Karpas-422 (cell line): Measurements from ENCODE around the gene KRTAP12-3. TPM values are rescaled to one million over a fixed set of nuclear protein-coding genes. Genes with fewer than 3 reads are reported as not detected.

Experiments
- DNase-seq: peaks from one replicate; pipeline ENCODE4 v3.0.0-alpha.2; 2015
- H2AFZ ChIP-seq: fragments of 200-600 bp; sonication (generic); 2 replicates; pipeline ENCODE4 v1.6.1; 2014; ENCODE audit warnings: antibody characterized with exemption, low read length, mixed read lengths
- H3K27ac ChIP-seq: fragments of 200-600 bp; sonication (generic); 2 replicates; pipeline ENCODE4 v1.5.1; 2014; ENCODE audit warnings: mild to moderate bottlenecking, low read length, moderate library complexity
- H3K27me3 ChIP-seq: fragments of 200-600 bp; sonication (generic); 2 replicates; pipeline ENCODE4 v1.6.1; 2014; ENCODE audit warnings: low read length, mixed read lengths
- H3K36me3 ChIP-seq: fragments of 200-600 bp; sonication (generic); 2 replicates; pipeline ENCODE4 v1.6.1; 2014; ENCODE audit warnings: low read length, mixed read lengths; ENCODE audit not compliant: insufficient read depth
- H3K4me1 ChIP-seq: fragments of 200-600 bp; sonication (generic); 2 replicates; pipeline ENCODE4 v1.6.1; 2014; ENCODE audit warnings: mild to moderate bottlenecking, low read length, mixed read lengths
- H3K4me2 ChIP-seq: fragments of 200-600 bp; sonication (generic); 2 replicates; pipeline ENCODE4 v1.6.1; 2014; ENCODE audit warnings: low read length, low read depth, mild to moderate bottlenecking; ENCODE audit not compliant: poor library complexity, severe bottlenecking
- H3K4me3 ChIP-seq: fragments of 200-600 bp; sonication (generic); 2 replicates; pipeline ENCODE4 v1.5.1; 2014; ENCODE audit warnings: mild to moderate bottlenecking, antibody characterized with exemption, low read length, mixed read lengths
- H3K79me2 ChIP-seq: fragments of 200-600 bp; sonication (generic); 2 replicates; pipeline ENCODE4 v1.6.1; 2014; ENCODE audit warnings: mild to moderate bottlenecking, low read length, mixed read lengths
- H3K9ac ChIP-seq: fragments of 200-600 bp; sonication (generic); 2 replicates; pipeline ENCODE4 v1.6.0; 2014; ENCODE audit warnings: low read length
- H3K9me2 ChIP-seq: fragments of 200-600 bp; sonication (generic), shearing (Covaris generic); replicated peaks from 2 replicates; pipeline ENCODE4 v1.6.0; 2014; ENCODE audit warnings: mild to moderate bottlenecking, low read length, moderate library complexity; ENCODE audit not compliant: insufficient read depth
- H3K9me3 ChIP-seq: fragments of 300-700, 200-600 bp; sonication (generic); 2 replicates; pipeline ENCODE4 v1.6.1; 2014; ENCODE audit warnings: low read length, mixed read lengths
- H4K20me1 ChIP-seq: fragments of 200-600 bp; sonication (generic); 2 replicates; pipeline ENCODE4 v1.6.1; 2014; ENCODE audit warnings: mild to moderate bottlenecking, antibody characterized with exemption, low read length, low read depth; ENCODE audit not compliant: insufficient read depth
- total RNA-seq: library from RNA; depleted of rRNA; stranded (reverse); fragments of >200 nt; shearing (Covaris generic); gene quantifications from 2 replicates; pipeline ENCODE4 v1.2.3, GENCODE V29; 2014; ENCODE audit warnings: low replicate concordance

KRTAP12-3 gene
- total RNA-seq, 1 experiment from 2014 or later: not detected

DNA sequence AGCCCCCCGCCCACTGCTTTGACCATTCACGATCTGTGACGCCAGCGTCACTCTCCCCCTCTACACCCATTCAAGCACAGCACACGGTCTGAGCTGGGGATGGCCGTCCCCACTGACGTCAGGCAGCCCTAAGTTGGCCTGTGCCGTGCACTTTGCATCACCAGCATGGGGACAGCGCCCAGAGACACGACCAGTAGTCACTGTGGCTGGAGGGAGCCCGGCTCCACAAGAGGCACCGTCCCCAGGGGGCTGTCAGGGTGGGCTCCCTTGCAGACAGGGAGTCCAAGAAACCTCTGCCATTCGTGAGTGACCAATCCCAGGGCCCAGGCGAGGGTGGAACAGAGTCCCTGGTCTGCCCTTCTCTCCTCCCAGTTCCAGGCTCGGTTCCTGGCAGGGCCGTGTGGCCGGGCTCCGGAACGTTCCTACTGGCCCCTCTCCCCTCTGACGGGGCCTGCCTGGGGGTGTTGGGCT, 43.5 kb upstream of the KRTAP12-3 start:
- Histone ChIP-seq H3K9me2 (no peaks in the 10 kb centered on the region), H3K9me3 (no peaks in the 10 kb centered on the region; the same call in 1 of the 2 replicates), H2AFZ (no peak overlapping the region), H3K36me3 (no peaks in the 10 kb centered on the region), H3K27me3 (no peaks in the 10 kb centered on the region), H3K27ac (no peak overlapping the region), H3K4me2 (no peak overlapping the region), H3K4me3 (no peak overlapping the region), H3K9ac (no peak overlapping the region), H3K4me1 (peaks cover 7% of the 10 kb centered on the region), H3K79me2 (no peaks in the 10 kb centered on the region), H4K20me1 (no peaks in the 10 kb centered on the region)
- no peak for DNase-seq

DNA sequence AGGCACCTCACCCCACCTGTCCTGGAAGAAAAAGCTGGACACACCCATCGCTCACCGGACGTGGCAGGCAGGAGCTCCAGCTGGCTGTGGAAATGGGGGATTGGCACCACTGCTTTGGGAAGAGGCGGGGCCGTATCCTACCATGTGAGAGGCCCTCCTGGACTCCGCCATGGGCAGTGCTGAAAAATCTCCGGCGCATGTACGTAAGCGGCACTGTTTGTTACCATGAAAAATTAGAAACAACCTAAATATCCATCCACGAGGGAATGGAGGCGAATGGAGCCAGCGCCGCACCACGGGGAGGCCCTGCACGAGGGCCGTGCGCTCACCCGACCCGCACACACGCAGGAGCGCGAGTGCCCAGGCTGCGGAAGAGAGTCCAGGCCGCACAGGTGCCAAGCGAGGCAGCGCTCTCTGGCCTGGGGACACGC, 42.8 kb upstream of the KRTAP12-3 start:
- Histone ChIP-seq H3K79me2 (no peaks in the 10 kb centered on the region), H3K9me3 (no peaks in the 10 kb centered on the region; the same call in 1 of the 2 replicates), H3K9ac (no peak overlapping the region), H3K4me1 (peaks cover 7% of the 10 kb centered on the region), H4K20me1 (no peaks in the 10 kb centered on the region), H3K4me2 (no peak overlapping the region), H3K9me2 (no peaks in the 10 kb centered on the region), H3K4me3 (no peak overlapping the region), H3K27ac (no peak overlapping the region), H3K36me3 (no peaks in the 10 kb centered on the region), H3K27me3 (no peaks in the 10 kb centered on the region), H2AFZ (no peak overlapping the region)
- no peak for DNase-seq

DNA sequence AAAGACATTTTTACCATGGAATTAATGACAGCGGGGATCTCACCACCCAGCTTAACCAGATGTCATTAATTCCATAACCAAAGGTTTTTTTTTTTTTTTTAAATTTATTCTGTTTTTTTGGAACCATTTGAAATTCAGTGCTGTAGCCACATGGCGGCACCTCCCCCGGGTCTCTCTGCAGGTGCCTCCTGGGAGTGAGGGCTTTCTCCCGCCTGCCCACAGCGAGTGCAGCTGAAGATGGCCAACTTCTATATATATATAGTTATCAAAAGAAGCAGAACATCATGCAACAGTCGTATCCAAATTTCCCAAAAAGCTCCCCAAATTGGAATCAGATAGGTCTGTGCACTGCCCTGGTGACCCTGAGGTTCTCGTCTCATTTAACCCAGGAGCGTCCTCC, 42.3 kb upstream of the KRTAP12-3 start:
- H2AFZ ChIP-seq: no peak overlapping the region
- no peak overlapping the region for H3K4me3 ChIP-seq
- no peaks in the 10 kb centered on the region for H4K20me1 ChIP-seq
- no peak overlapping the region for H3K4me2 ChIP-seq
- H3K9me2 ChIP-seq: no peaks in the 10 kb centered on the region
- no peaks in the 10 kb centered on the region; the same call in 1 of the 2 replicates for H3K9me3 ChIP-seq
- no peak for DNase-seq
- no peaks in the 10 kb centered on the region for H3K36me3 ChIP-seq
- H3K27me3 ChIP-seq: no peaks in the 10 kb centered on the region
- H3K27ac ChIP-seq: no peak overlapping the region
- H3K4me1 ChIP-seq: peaks cover 7% of the 10 kb centered on the region
- no peaks in the 10 kb centered on the region for H3K79me2 ChIP-seq
- H3K9ac ChIP-seq: no peak overlapping the region

DNA sequence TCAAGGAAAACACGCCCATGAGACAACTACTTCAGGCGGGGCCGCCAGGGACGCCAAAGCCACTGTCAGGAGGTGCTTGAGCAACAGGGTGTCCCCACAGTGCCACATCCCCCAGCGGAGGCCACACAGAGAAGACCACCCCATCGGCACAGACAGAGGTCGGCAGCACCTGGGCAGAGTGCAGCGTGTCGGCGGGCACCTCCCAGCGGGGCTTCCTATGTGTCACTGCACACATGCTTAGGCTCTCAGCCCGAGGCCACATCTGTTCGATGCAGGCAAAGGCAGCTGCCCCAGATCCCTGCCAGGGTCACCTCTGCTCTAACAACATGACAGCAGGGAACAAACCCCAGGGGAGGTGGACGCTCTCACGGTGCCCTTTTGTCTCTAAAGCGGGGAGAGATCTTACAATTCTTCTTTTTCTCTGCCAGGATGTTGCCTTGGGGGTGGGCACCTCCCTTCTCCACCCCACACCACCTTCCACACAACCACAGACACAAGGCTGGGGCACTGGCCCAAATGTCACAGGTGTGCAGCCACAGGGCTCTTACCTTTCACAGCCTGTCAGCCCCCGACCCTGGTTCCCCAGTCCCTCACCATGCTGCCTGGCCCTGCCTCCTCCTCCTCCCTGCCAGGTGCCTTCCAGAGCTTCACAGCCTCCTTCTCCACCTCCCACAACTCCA, 41.7 kb upstream of the KRTAP12-3 start:
- no peaks in the 10 kb centered on the region for H3K9me2 ChIP-seq
- H2AFZ ChIP-seq: no peak overlapping the region
- no peaks in the 10 kb centered on the region for H3K36me3 ChIP-seq
- H3K4me3 ChIP-seq: no peak overlapping the region
- H3K9me3 ChIP-seq: no peaks in the 10 kb centered on the region
- H3K9ac ChIP-seq: no peak overlapping the region
- no peaks in the 10 kb centered on the region for H3K27me3 ChIP-seq
- H4K20me1 ChIP-seq: no peaks in the 10 kb centered on the region
- H3K27ac ChIP-seq: no peak overlapping the region
- peaks cover 7% of the 10 kb centered on the region for H3K4me1 ChIP-seq
- DNase-seq: no peak
- H3K4me2 ChIP-seq: no peak overlapping the region
- H3K79me2 ChIP-seq: no peaks in the 10 kb centered on the region

DNA sequence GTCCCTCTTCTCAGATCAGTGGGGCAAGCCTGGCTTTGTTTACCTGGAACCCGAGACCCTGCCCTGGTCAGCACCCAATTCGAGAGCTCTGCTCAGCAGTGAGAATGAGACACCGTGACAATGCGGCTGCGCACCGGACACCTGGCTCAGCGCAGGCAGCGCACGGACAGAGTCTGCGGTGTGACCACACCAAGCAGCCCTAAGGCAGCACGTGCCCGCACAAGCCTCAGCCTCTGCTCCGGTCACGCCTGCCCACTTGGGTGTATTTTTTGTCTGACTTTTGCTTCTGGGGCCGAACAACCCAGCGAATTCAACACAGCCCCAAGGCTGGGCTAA, 41.2 kb upstream of the KRTAP12-3 start:
- Histone ChIP-seq H3K9ac (no peak overlapping the region), H4K20me1 (no peaks in the 10 kb centered on the region), H3K4me3 (no peak overlapping the region), H3K36me3 (no peaks in the 10 kb centered on the region), H3K9me3 (no peaks in the 10 kb centered on the region), H3K4me1 (peaks cover 7% of the 10 kb centered on the region), H3K27ac (no peak overlapping the region), H3K27me3 (no peaks in the 10 kb centered on the region), H3K79me2 (no peaks in the 10 kb centered on the region), H2AFZ (no peak overlapping the region), H3K9me2 (no peaks in the 10 kb centered on the region), H3K4me2 (no peak overlapping the region)
- no peak for DNase-seq

DNA sequence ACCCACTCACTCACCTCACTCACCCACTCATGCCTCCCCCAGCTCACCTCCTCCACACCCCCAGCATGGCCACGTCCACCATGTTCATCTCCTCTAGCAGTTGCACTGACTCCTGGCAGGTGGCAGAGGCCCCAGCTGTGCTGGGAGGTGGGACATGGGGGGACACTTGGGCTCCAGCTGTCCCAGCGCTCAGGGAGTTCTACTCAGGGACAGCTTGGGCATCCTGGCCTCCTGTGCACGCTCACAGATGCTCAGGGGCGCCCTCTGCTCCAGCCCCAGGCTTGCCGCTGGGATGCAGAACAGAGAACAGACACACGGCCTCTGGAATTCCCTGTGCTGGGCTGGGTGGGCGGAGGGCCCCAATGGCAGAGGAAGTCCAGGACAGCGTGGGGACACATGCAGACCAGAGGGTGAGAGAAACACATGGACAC, 40.6 kb upstream of the KRTAP12-3 start:
- Histone ChIP-seq H3K4me2 (no peak overlapping the region), H2AFZ (no peak overlapping the region), H3K4me3 (no peak overlapping the region), H3K4me1 (peaks cover 7% of the 10 kb centered on the region), H3K36me3 (no peaks in the 10 kb centered on the region), H3K9me2 (no peaks in the 10 kb centered on the region), H4K20me1 (no peaks in the 10 kb centered on the region), H3K79me2 (no peaks in the 10 kb centered on the region), H3K27ac (no peak overlapping the region), H3K9me3 (no peaks in the 10 kb centered on the region), H3K9ac (no peak overlapping the region), H3K27me3 (no peaks in the 10 kb centered on the region)
- DNase-seq: no peak

DNA sequence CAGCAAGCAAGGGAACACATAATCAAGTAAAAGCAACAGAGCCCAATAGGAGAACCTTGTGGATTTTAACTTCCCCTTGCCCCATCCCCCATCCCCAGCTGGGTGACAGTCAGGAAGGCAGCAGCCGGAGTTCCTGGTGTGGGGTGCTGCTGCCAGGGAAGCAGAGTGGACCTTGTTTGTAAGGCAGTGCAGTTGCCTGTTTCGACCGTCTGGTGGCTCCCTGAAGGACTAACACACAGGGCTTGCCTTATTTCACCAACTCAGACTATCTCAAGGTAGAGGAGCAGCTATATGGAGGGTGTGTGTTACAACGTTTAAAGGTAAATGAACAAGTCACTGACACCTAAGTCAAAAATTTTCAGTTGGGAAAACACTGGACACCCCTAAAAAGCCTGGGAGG, 39.2 kb upstream of the KRTAP12-3 start:
- no peak overlapping the region for H3K27ac ChIP-seq
- no peaks in the 10 kb centered on the region for H3K9me2 ChIP-seq
- no peak overlapping the region for H3K9ac ChIP-seq
- H3K4me2 ChIP-seq: no peak overlapping the region
- H3K4me1 ChIP-seq: peaks cover 7% of the 10 kb centered on the region
- H3K79me2 ChIP-seq: no peaks in the 10 kb centered on the region
- no peaks in the 10 kb centered on the region for H3K36me3 ChIP-seq
- peak; percentile 62 for DNase-seq
- H3K4me3 ChIP-seq: 0 out of 2 replicates have a peak overlapping the region, but pooled peaks have one; percentile 18
- no peaks in the 10 kb centered on the region for H4K20me1 ChIP-seq
- H3K27me3 ChIP-seq: no peaks in the 10 kb centered on the region
- H2AFZ ChIP-seq: peak overlapping the region; percentile 83
- peaks cover 1% of the 10 kb centered on the region; the same call in 1 of the 2 replicates for H3K9me3 ChIP-seq

DNA sequence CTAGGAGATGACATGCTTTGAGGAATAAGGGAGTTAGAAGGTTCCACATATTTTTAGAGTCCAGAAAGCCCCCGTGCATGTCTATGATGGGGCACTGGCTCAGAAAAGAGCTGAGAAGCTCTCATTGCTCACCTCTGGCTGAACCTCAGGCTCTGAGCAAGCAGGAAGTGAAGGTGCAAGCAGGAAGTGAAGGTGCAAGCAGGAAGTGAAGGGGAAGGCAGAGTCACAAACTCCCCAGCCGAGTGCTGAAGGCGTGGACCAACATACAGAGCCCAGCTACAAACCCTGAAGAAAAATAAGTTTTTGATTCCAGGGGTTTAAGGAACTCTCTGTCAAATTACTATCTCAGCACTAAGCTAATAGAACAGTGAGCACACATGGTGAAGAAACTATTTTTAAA, 38.8 kb upstream of the KRTAP12-3 start:
- no peaks in the 10 kb centered on the region for H3K9me2 ChIP-seq
- H3K27me3 ChIP-seq: no peaks in the 10 kb centered on the region
- DNase-seq: peak; percentile 46
- no peak overlapping the region for H3K27ac ChIP-seq
- no peak overlapping the region for H3K4me2 ChIP-seq
- H3K9ac ChIP-seq: no peak overlapping the region
- no peaks in the 10 kb centered on the region for H3K79me2 ChIP-seq
- peak overlapping the region; percentile 83 for H2AFZ ChIP-seq
- 0 out of 2 replicates have a peak overlapping the region, but pooled peaks have one; percentile 18 for H3K4me3 ChIP-seq
- H3K4me1 ChIP-seq: peaks cover 7% of the 10 kb centered on the region
- H3K9me3 ChIP-seq: peaks cover 4% of the 10 kb centered on the region; the same call in 1 of the 2 replicates
- no peaks in the 10 kb centered on the region for H3K36me3 ChIP-seq
- H4K20me1 ChIP-seq: no peaks in the 10 kb centered on the region
